Measurements from ENCODE around the gene ZAR1L.

ZAR1L gene

DNA sequence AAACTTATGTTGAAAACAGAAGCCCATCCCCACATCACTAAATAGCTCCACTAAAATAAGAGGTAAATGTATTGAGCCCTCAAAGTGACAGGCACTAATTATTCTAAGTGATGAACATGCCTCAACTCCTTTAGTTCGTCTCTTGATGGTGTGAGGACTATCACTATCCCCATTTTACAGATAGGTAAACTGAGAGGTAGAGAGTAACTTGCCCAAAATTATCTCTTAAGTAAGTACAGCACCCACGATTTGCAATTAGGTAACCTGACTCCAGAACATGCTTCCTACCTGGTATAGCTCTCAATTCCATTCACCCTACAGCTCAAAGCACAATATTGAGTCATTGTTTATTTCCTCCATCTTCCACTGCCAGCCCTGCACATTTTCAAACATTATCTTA, 12.7 kb downstream of the ZAR1L start:
- no peak for DNase-seq (ENCODE audit: low read depth, low spot score)

DNA sequence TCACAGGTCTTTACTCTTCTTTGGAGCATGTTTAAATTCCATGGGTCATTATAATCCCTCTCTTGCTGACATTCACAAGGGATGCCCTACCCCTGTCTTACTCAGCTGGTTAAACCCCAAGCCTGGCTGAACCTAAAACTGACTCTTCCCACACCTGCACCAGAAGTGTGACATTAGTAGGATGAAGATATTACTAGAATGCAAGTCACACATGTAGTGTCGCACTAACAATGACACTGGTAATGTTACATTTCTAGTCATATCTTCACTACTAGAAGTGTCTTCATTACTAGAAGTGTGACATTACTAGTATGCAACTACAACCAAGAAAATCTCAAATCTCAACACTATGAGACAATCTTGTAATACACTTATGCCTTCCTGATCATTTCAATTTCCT, 14.2 kb downstream of the ZAR1L start:
- DNase-seq (ENCODE audit: low read depth, low spot score) = no peak

DNA sequence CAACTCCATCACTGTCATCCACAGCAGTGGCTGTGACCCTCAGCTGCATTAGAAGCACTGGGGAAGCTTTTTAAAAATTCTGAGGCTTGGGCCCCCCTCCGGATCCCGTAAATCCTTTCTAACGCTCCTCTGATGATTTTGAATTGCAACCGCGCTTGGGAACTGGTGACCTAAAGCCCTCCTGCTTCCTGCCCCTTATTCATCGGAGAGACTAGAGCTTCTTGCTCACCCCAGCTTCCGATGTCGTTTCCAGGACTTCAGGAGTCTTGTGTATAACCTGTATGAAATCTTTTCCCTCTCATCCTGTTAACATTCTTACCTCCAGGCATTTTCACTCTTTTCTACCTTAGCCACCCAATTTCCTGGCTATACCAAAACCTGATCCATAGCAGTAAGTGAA, 14.8 kb downstream of the ZAR1L start:
- no peak for DNase-seq (ENCODE audit: low read depth, low spot score)

DNA sequence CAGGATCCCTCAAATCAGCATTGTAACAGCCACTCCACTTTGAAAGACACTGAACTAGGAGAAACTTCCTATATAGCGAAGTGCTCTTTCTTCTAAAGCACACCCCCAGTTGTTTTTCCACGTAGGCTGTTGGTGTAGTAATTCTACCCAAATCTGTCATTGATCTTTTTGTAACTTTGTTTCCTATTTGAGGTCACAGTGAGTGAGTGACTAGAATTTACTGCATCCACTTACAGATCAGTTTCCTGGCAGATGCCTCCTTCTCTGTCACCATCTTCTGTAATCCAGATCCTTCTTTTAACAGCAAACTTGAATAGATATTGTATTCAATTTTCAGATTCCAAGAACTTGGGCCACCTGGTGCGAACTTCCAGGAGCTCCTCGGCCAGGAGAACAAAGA, 15.3 kb downstream of the ZAR1L start:
- no peak for DNase-seq (ENCODE audit: low read depth, low spot score)

DNA sequence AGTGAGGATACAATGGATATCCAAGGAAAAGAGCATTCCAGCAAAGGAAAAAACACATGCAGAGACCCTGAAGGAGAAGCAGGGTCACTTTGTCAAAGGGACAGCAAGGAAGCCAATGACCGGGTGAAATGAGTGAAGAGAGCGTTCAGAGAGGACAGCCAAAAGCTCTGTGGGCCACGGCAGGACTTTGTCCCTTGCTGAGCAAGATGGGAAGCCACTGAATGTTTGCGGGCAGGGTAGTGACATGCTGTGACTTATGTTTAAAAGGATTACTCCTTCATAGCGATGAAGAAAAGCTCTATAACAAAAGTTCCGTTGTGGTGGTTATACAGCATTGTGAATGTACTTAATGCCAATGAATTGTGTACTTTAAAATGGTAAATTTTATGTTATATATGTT, 16.5 kb downstream of the ZAR1L start:
- no peak for DNase-seq (ENCODE audit: low read depth, low spot score)

DNA sequence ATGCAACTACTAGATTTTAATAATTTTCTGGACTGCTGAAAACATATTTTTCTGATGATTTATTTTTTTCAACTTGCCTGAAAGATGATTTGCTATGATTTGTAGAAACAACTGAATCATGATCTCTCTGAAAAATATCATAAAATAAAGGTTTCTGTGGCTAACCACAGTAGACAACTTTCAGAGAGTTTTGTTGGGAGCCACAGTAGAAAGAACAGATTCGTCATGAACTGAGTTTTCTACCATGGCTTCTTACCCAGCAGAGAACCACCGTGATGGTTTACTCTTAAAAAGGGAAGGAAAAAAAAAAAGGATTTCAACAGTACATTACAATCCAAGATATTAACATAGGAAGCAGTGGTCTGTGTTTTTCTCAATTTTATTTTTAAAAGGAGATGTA, 18.0 kb downstream of the ZAR1L start:
- DNase-seq (ENCODE audit: low read depth, low spot score) = no peak

DNA sequence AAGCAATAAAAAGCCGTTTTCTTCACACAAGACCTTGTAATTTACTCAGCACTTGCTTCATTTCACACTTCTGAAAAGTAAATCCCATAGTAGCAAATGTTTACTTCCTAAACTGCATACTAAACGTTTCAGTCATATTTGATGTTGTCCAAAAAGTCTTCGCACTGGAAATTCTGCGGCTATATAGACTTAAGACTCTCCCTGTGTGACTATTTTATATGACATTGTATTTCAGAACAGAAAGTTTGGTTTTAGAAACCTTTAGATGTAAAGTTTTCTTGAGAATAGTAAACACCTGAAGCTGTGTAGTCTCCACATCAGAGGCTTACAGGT, 29.6 kb downstream of the ZAR1L start:
- no peak for DNase-seq (ENCODE audit: low read depth, low spot score)

DNA sequence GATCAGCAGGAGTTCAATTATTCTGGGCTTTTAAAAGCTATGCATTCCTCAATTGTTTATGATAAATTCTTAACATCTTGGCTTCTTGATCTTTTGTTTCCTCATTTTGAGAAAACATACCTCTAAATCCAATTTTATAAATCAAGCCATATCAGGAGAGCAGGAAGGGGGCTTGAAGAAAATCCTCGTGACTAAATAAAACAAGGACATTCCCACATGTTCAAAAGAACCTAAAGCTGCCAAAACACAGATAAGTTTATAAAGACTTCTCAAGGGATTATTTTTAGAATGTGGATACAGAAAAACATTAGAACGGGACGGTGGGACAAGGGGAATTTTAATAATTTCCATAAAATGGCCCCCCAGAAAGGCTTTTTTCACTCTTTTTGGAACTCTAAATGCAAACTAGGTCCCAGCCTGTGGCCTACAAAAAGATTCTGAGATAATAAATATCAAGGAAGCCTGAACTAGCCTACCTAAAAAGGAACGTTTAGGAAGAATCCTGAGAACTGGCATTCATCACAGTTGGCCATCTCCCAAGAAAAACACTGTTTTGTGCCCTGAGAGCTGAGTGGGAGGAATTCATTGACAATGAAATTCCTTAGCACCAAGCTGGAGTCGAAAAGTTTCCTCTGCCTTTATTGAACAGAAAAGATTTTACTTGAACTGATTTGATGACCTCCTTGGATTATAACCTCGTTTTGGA, 30.1 kb downstream of the ZAR1L start:
- DNase-seq (ENCODE audit: low read depth, low spot score) = no peak

DNA sequence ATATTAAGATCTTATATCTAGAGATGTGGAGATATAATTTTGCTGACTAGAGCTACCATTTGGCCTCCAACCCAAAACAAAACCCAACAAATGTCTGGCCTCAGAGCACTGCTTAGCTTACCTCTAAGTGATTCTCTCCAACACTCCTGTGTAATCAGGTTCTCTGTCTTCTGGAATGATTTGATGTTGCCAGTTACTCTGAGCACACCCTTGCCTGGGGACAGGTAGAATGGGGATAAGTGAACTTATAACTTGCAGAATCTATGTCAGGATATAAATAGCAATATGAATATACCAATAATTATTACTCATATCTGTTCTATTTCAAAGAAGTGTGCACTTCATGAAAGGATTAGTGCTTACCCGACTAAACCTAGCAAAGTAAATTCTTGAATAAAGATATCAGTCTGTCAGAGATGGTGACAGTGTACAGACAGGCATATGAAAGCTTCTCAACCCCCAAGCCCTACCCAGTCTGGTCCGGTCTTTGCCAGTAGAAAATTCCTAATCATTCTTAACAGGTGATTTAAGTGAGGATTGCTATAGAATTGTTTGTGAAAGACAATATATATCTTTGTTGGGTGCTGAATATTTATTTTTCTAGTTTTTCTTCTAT, 33.0 kb downstream of the ZAR1L start:
- DNase-seq (ENCODE audit: low read depth, low spot score) = no peak

DNA sequence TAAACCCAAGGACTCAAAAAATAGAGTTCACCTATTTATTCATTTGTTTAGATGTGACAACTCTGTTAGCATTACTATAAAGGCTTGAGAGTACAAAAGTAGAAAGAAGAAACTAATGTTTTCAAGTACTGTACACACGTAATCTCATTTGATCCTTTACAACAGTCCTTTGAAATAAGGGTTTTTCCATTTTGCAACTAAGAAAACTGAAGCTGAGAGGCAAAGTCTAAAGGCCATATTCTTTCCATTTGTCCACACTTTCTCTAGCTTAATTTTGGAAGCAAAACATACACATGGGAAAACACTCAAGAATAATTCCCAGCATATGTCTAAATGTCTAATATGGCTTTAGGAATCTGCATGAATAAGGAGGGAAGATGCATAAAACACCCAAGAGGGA, 34.1 kb downstream of the ZAR1L start:
- no peak for DNase-seq (ENCODE audit: low read depth, low spot score)

DNA sequence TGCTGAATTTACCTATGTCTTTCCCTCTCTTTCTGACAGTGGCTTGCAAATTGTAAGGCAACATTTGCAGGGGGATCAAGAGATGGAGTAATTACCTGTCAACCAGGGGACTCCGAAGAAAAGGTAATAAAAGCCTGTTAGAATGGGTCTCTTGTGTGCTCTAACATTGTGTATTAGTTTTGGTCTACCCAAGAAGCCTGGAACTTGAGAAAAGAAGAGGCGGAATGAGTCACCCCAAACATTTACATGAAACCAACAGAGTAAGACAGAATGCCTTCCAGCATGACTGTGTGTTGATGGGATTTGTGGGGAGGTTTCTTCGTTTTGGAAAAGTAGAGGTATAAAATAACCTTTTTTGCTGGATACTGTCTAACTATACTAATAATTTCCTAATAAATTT, 36.7 kb downstream of the ZAR1L start:
- DNase-seq (ENCODE audit: low read depth, low spot score) = no peak

DNA sequence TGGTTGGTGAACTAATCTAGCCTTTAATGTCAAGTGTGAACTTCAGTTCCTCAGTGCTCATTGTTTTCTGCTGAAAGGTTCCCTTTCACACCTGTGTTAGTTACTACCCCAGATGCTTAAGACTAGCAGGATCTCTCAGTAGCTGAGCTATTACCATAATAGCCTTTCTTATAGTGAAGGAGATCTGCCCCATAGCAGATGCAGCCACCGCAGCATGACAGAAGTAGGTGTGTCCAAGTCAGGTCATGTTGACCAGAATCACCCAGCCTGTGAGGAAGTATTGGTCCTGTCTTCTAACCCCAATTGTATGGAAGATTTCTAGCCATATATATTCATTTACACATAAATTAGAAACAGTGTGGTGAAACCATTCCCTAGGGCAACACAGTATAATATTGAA, 37.3 kb downstream of the ZAR1L start:
- DNase-seq (ENCODE audit: low read depth, low spot score) = no peak

DNA sequence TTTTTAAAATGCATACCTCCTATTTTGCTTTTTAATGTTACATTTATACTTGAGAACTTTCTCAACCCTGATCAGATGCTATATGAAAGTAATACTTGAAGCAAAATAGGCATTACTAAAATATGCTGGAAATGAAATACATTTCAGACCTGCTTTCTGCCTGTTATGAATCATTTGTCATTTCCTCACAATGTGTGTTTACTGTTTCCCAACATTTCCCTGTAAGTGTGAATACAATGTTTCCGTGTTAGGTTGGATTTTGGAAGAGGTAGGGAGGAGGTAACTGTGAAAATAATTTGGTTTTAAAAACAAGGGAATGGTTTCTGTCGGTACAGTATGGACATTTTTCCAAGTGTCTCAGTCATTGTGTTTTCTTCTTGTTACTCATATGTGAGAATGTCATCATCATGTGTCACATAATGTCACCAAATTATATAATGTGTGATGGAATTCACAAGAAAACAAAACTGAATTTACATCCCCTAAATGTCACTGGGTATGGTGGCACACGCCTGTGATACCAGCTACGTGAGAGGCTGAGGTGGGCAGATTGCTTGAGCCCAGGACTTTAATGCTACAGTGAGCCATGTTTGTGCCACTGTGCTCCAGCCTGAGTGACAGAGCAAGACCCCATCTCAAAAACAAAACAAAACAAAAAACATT, 43.0 kb downstream of the ZAR1L start:
- no peak for DNase-seq (ENCODE audit: low read depth, low spot score)

DNA sequence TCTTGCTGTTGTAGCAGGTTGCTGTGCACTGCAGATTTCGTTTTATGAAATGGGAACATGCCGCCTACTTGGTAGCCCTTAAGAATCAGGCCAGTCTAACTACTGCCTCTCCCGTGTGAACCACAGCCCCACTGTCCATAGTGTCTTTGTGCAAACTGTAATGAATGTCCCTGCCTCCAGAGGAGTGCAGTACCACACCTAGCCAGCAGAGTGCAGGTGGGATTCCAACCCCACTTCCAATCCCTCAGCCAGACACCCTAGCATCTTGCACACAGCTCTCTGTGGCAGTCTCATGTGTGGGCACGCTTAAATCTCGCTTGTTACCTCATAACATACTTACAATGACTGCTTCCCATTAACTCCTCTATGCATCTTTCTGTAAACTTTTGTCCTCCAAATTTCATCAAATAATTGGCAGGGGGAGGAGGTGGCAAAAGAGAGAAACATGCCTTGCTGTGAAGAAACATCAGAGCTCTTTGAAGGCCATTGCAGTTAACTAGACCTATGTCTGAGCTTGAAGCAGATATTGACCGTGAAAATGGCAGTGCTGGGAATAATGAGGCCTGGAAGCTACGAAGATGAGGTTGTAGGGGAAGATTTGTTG, 47.2 kb downstream of the ZAR1L start:
- peak; percentile 76 for DNase-seq (ENCODE audit: low read depth, low spot score)

DNA sequence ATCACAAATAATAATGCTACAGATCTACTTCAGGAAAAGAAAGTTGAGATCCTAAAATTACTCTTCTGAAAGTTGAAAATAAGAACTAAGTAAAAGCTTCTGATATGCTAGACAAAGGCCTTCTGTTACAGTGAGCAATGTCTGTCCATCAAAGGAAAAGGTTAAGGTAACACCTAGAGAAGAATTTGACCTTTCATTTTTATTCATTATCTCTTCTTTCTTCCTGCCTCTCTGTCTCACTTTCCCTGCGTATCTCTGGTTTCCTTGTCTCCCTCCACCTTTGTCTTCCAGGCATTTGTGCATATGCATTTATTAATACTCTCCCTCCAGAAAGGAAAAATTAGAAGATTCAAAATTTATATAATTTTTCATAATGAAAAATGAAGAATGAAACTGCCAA, 49.0 kb downstream of the ZAR1L start:
- DNase-seq (ENCODE audit: low read depth, low spot score) = no peak

DNA sequence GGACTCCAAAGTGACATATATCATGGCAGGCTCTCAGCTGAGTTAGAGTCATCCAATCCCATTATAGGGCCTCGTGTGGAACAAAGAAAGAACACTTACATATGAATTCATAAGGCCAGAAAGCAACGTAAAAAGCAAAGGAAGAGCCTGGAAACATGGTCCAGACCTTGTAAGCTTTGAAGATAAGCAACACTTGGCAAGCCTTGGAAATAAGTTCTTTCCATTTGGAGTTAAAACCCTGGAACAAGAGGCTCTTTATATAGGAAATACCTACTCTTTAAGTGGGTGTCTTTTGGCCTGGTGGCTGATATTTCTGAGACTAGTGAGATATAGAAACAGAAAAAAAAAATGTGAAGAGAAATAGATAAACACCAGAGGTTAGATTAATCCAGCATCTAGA, 49.4 kb downstream of the ZAR1L start:
- no peak for DNase-seq (ENCODE audit: low read depth, low spot score)

DNA sequence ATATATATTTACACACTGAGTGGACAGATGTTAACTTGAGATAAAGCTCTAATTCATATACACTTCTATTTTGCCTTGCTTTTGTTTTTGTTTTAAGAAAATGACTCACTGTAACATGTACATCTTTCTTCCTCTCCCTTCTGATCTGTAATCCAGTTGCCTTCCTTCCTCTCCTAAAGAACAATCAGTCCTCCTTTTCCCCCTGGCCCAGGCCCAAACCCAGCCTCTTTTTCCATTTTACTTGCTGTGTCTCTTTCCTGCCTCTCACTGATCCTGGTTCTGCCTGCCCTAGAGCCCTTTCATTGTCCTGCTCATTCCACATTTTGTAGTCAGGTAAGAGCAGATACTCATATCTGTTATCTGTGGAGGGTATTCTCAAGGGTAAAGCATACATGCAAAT, 50.8 kb downstream of the ZAR1L start:
- DNase-seq (ENCODE audit: low read depth, low spot score) = no peak

DNA sequence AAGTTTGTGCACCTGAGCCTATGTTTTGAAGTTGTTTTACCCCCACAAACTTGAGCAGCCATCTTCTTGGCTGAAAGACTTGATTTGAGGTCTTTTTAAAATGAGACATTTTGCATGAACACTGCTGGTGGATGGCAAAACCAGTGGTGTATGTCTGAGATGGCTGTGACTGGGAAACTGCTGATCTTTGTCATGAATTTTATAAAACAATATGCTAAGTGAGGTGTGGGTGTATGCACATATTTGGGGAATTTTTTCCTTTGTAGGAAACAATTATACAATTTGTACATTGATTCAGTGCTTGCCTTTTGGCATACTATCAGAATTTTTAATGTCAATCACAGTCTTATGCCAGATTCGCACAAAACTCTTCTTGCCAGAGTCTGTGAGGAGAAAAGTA, 52.5 kb downstream of the ZAR1L start:
- no peak for DNase-seq (ENCODE audit: low read depth, low spot score)

DNA sequence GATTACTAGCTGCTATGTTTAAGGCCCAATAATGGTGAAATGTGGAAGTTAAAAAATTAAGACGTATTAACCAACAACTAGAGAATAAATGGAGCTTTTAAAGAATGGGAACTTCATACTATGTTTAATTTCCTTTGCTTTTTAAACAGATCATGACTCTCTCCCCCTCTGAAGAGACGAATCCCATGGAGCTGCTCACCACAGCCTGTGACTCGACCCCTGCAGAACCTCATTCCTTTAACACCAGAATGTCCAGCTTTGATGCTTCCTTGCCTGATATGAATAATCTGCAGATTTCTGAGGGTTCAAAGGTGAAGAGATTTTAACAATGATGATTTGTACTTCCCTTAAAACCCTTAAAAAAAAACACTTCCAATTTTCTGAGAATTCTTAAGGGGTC, 53.0 kb downstream of the ZAR1L start:
- DNase-seq (ENCODE audit: low read depth, low spot score) = no peak

DNA sequence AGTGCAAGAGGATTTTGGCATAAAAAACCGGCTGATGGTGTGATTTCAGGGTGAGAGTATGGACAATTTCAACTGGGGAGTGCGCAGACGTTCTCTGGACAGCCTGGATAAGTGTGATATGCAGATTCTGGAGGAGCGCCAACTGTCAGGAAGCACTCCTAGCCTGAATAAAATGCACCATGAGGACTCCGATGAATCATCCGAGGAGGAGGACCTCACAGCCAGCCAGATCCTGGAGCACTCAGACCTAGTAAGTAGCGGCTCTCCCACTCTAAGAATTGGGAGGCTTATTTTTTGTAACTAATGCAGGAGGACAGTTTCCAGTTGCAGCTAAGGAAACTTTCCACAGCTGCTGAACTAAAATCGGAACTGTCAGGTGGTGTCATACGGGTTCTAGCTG, 53.6 kb downstream of the ZAR1L start:
- peak; percentile 10 for DNase-seq (ENCODE audit: low read depth, low spot score)

DNA sequence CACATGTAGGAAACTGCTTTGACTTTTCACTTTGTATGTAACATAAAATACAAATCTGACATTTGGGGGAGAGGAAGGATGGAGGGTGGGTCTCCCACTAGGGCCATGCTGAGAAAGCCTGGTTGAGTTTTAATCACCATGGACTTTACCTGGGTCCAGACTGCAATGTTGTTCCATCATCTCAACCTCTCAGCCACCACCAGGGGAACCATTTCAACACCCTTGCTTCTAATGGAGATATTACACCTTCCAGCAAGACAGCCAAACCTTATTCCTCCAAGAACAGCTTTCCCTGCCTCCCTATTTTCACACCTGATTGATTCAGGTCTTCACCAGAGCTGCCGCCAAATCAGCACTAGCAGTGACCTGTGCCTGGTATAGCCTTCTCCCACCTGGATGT, 56.0 kb downstream of the ZAR1L start:
- DNase-seq (ENCODE audit: low read depth, low spot score) = no peak

DNA sequence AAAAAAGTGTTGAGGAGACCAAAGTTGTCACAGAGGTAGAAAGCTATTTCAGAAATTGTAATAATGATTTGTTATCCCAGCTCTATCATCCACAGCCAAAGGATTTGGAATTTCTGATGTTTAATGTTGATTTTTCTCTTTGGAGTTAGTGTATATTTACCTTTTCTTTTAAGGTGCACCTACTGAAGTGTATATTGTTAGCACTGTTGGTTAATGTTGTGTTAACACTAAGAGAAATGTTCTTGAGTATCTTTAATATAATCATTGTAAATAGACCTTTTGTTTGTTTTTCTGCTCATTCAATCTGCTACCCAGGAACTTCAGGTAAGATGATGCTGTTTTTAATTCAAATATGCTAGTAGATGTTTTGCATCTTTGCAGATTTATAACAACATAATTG, 57.5 kb downstream of the ZAR1L start:
- no peak for DNase-seq (ENCODE audit: low read depth, low spot score)

DNA sequence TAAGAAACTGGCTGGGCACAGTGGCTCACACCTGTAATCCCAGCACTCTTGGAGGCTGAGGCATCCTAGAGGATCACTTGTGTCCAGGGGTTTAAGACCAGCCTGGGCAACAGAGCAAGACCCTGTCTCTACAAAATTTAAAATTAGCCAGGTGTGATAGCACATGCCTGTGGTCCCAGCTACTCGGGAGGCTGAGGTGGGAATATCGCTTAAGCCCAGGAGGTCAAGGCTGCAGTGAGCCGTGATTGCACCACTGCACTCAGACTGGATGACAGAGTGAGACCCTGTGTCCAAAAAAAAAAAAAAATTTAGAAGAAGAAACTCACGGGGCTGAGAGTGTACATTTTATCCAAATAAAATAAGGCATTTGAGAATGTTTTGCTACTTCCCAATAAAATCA, 58.9 kb downstream of the ZAR1L start:
- no peak for DNase-seq (ENCODE audit: low read depth, low spot score)
